K562 (cell line): ENCODE measurements around the gene MAPK4.

Source experiments
- GABPA ChIP-seq: fragments of 200-800 bp; sonication (Bioruptor generic); conservative IDR thresholded peaks from 2 replicates; pipeline ENCODE4 v1.6.1; 2016; ENCODE audit warnings: low read depth, missing genetic modification characterization, missing compliant biosample characterization
- HMGN3 ChIP-seq: IDR thresholded peaks from 2 replicates; pipeline ENCODE4 v1.6.1; 2011; ENCODE audit warnings: borderline replicate concordance, low read depth, mild to moderate bottlenecking, mixed read lengths, low read length; ENCODE audit not compliant: insufficient read length; ENCODE audit errors: extremely low read depth
- HMGXB4 ChIP-seq: sonication (generic); formaldehyde crosslinking; IDR thresholded peaks from 2 replicates; pipeline ENCODE4 v1.8.1; 2023; ENCODE audit warnings: mild to moderate bottlenecking, missing genetic modification reagents
- MAFK ChIP-seq: IDR thresholded peaks from 2 replicates; pipeline ENCODE4 v1.6.1; 2011; ENCODE audit warnings: low read length, improper control_type of control experiment
- RNF2 ChIP-seq: sonication (generic); IDR thresholded peaks from 2 replicates; pipeline ENCODE4 v1.6.1; 2016
- TEAD1 ChIP-seq, 2 experiments: fragments of 450-650 bp in 1 of 2; sonication (generic) in 1 of 2; formaldehyde crosslinking; IDR thresholded peaks; 2 replicates each; pipeline versions ENCODE4 v1.4.0 to v1.8.0; 2020 to 2022; ENCODE audit warnings: mild to moderate bottlenecking in 2 of 2, missing genetic modification reagents in 1 of 2
- ZNF24 ChIP-seq: fragments of 450-650 bp; IDR thresholded peaks from 2 replicates; pipeline ENCODE4 v1.6.1; 2016

DNA sequence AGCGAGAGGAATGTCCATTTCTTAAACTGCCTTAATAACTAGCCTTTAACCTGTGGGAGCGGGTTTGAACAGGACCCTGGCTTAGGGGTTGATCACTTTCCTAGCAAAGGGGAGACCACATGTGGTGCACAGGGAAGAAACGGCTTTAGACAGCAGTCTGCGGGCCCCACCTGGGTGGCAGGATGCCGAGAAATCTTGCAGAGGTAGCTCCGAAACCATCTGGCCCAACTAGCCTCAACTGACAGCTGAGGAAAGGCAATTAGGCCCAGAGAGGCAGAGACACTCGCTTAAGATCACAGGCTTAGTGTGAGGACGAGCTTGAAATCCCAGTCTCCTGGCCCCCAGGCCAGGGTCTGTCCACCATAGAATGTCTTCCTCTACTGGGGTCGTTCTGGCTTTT lies 170.1 kb downstream of the MAPK4 start:
- TF ChIP-seq MAFK, result no peak
- no peak for TF ChIP-seq GABPA (tag)
- TF ChIP-seq TEAD1 (CRISPR knock-in tag; IDR thresholded peaks at IDR 0.05), result no peak
- no peak for TF ChIP-seq HMGXB4
- no peak for TF ChIP-seq HMGN3
- TF ChIP-seq RNF2, result no peak
- no peak for TF ChIP-seq ZNF24
